Non-pigmented ciliary epithelial cell (primary cell): ENCODE results near the gene FGFR2.
"Not testable (repeated sequence)": the region's sequence is repeated elsewhere in the genome, so short reads cannot be mapped to it uniquely, and the experiment has no call there.

Experiments used
- DNase-seq: peaks from one replicate; pipeline ENCODE4 v3.0.0-alpha.2; 2010; ENCODE audit warnings: low read depth

FGFR2 gene

GRCh38 chr10:121590772-121591171 lies 7.5 kb downstream of the FGFR2 start:
- DNase-seq: no peak

- DNase-seq: no peak
These were observed 8.7 kb downstream of the FGFR2 start for GRCh38 chr10:121589553-121589952.

GRCh38 chr10:121583857-121584256 lies 14.4 kb downstream of the FGFR2 start:
- no peak for DNase-seq

- no peak for DNase-seq
These were observed 15.0 kb downstream of the FGFR2 start for GRCh38 chr10:121583258-121583657.

- no peak for DNase-seq
These were observed 17.7 kb downstream of the FGFR2 start for GRCh38 chr10:121580276-121581116.

GRCh38 chr10:121579656-121580055 lies 18.6 kb downstream of the FGFR2 start:
- no peak for DNase-seq

- DNase-seq: no peak
These were observed 19.3 kb downstream of the FGFR2 start for GRCh38 chr10:121578965-121579364.

GRCh38 chr10:121578298-121578697 lies 19.9 kb downstream of the FGFR2 start:
- no peak for DNase-seq

- no peak for DNase-seq
These were observed 20.7 kb downstream of the FGFR2 start for GRCh38 chr10:121577568-121577967.

- no peak for DNase-seq
These were observed 22.1 kb downstream of the FGFR2 start for GRCh38 chr10:121576139-121576538.

- no peak for DNase-seq
These were observed 23.6 kb downstream of the FGFR2 start for GRCh38 chr10:121574519-121575166.

- DNase-seq: no peak
These were observed 24.7 kb downstream of the FGFR2 start for GRCh38 chr10:121573538-121573941.

GRCh38 chr10:121572859-121573537 lies 25.2 kb downstream of the FGFR2 start:
- DNase-seq: no peak

- no peak for DNase-seq
These were observed 27.9 kb downstream of the FGFR2 start for GRCh38 chr10:121570315-121570714.

- no peak for DNase-seq
These were observed 30.0 kb downstream of the FGFR2 start for GRCh38 chr10:121568275-121568674.

- DNase-seq: no peak
These were observed 30.7 kb downstream of the FGFR2 start for GRCh38 chr10:121567569-121567968.

- DNase-seq: no peak
These were observed 31.5 kb downstream of the FGFR2 start for GRCh38 chr10:121566755-121567154.

GRCh38 chr10:121559326-121560026 lies 38.8 kb downstream of the FGFR2 start:
- no peak for DNase-seq

GRCh38 chr10:121558238-121558637 lies 40.0 kb downstream of the FGFR2 start:
- no peak for DNase-seq

- DNase-seq: no peak
These were observed 41.2 kb downstream of the FGFR2 start for GRCh38 chr10:121556918-121557573.

- DNase-seq: no peak
These were observed 41.8 kb downstream of the FGFR2 start for GRCh38 chr10:121556455-121556854.

- not testable (repeated sequence) for DNase-seq
These were observed 43.3 kb downstream of the FGFR2 start for GRCh38 chr10:121554916-121555315.
